Naive B cell (primary cell): ENCODE measurements around the gene ZNF735. TPM values are rescaled to one million over a fixed set of nuclear protein-coding genes. Genes with fewer than 3 reads are reported as not detected.
"Not testable (repeated sequence)": the region's sequence is repeated elsewhere in the genome, so short reads cannot be mapped to it uniquely, and the experiment has no call there.

Experiments
- ATAC-seq, 2 donors: fragments of 150-1000 bp; cut with Tn5 transposase; 2 replicates each; pipeline ENCODE4 v1.10.0; 2021; ENCODE audit warnings: low read depth in 2 of 2, mild to moderate bottlenecking in 2 of 2, moderate library complexity in 2 of 2
- DNase-seq: peaks from one replicate; pipeline ENCODE4 v3.0.0; 2022
- H3K27ac Mint-ChIP-seq, 6 donors: one replicate each; pipeline ENCODE4 v1.8.0; 2020 to 2022; ENCODE audit warnings: mild to moderate bottlenecking in 6 of 6, mixed read lengths in 6 of 6, moderate library complexity in 5 of 6, inconsistent platforms in 2 of 6
- H3K27me3 Mint-ChIP-seq, 3 donors: one replicate each; pipeline ENCODE4 v1.8.0; 2021 to 2022; ENCODE audit warnings: mixed read lengths in 3 of 3, mild to moderate bottlenecking in 1 of 3
- H3K36me3 Mint-ChIP-seq, 2 donors: one replicate each; pipeline ENCODE4 v1.8.0; 2020 to 2022; ENCODE audit warnings: mixed read lengths in 2 of 2, inconsistent platforms in 1 of 2, mild to moderate bottlenecking in 1 of 2
- H3K4me1 Mint-ChIP-seq, 3 donors: one replicate each; pipeline ENCODE4 v1.8.0; 2020 to 2022; ENCODE audit warnings: mixed read lengths in 3 of 3, inconsistent platforms in 1 of 3, mild to moderate bottlenecking in 1 of 3, moderate library complexity in 1 of 3
- H3K4me3 Mint-ChIP-seq, 8 donors: one replicate each; pipeline ENCODE4 v1.8.0; 2020 to 2022; ENCODE audit warnings: mild to moderate bottlenecking in 8 of 8, mixed read lengths in 8 of 8, moderate library complexity in 8 of 8, inconsistent platforms in 2 of 8
- H3K9me3 Mint-ChIP-seq, 7 donors: one replicate each; pipeline ENCODE4 v1.8.0; 2020 to 2022; ENCODE audit warnings: mixed read lengths in 7 of 7, mild to moderate bottlenecking in 5 of 7, inconsistent platforms in 2 of 7, moderate library complexity in 1 of 7
- polyA plus RNA-seq, 6 donors: library from polyadenylated mRNA; unstranded; fragments of 300-500 nt; fragmentation: Illumina TruSeq; gene quantifications; one replicate each; pipeline ENCODE4 v1.2.3, GENCODE V29; 2021; ENCODE audit warnings: low read depth in 6 of 6

Gene ZNF735
- polyA plus RNA-seq, 6 donors from 2014 or later: not detected

DNA sequence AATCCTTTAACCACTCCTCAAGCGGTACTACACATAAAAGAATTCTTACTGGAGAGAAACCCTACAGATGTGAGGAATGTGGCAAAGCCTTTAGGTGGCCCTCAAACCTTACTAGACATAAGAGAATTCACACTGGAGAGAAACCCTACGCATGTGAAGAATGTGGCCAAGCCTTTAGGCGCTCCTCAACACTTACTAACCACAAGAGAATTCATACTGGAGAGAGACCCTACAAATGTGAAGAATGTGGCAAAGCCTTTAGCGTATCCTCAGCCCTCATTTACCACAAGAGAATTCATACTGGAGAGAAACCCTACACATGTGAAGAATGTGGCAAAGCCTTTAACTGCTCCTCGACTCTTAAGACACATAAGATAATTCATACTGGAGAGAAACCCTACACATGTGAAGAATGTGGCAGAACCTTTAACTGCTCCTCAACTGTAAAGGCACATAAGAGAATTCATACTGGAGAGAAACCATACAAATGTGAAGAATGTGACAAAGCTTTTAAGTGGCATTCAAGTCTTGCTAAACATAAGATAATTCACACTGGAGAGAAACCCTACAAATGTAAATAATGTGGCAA is 12.8 kb downstream of the ZNF735 start:
- peaks cover 12 to 16% of the 10 kb centered on the region in 2 donors for H3K36me3 Mint-ChIP-seq
- not testable (repeated sequence) for H3K4me3 Mint-ChIP-seq, H3K27me3 Mint-ChIP-seq, H3K4me1 Mint-ChIP-seq, DNase-seq, H3K27ac Mint-ChIP-seq, ATAC-seq
- peaks cover 5 to 78% (median 68%) of the 10 kb centered on the region in 7 donors for H3K9me3 Mint-ChIP-seq

DNA sequence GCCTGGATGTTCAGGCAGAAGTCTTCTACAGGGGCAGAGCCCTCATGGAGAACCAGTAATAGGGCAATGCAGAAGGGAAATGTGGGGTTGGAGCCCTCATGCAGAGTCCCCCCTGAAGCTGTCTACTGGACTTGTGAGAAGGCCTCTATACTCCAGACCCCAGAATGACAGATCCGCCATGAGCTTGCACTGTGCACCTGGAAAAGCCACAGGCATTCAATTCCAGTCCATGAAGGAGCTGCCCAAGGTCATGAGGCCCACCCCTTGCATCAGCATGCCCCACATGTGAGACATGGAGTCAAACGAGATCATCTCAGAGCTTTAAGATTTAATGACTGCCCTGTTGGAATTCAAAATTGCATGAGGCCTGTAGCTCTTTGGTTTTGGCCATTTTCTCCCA is 16.4 kb downstream of the ZNF735 start:
- H3K4me3 Mint-ChIP-seq: no peak overlapping the region
- no peak for DNase-seq
- H3K4me1 Mint-ChIP-seq: no peaks in the 10 kb centered on the region
- peaks cover 12 to 16% of the 10 kb centered on the region in 2 donors for H3K36me3 Mint-ChIP-seq
- H3K9me3 Mint-ChIP-seq: peaks cover 13 to 86% (median 61%) of the 10 kb centered on the region in 7 donors
- ATAC-seq: no peak
- no peaks in the 10 kb centered on the region for H3K27me3 Mint-ChIP-seq
- H3K27ac Mint-ChIP-seq: no peak overlapping the region

DNA sequence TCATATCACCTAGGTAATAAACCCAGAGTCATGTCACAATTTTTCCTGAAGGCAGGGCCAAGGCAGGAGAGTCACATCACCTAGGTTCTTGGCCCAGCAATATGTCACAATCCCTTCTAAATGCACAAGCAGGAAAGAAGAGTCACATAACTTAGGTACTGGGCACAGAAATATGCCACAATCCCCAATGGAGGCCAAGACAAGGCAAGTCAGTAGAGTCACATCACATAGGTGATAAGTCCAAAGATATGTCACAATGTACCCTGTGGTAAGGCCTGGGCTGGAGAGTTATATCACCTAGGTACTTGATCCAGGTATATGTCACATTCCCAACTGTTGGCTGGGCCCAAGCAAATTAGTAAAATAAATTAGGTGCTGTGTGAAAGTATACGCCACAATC is 21.2 kb downstream of the ZNF735 start, which contains the start of gene ZNF679:
Gene ZNF679 (plus strand): TSS at position 301 of the 400 bp plus-strand sequence. CDS start 20,644 bp downstream, outside the sequence.
- not testable (repeated sequence) for ATAC-seq, H3K4me1 Mint-ChIP-seq, H3K27ac Mint-ChIP-seq, H3K27me3 Mint-ChIP-seq, H3K36me3 Mint-ChIP-seq, DNase-seq, H3K4me3 Mint-ChIP-seq
- H3K9me3 Mint-ChIP-seq: peaks cover 8 to 78% (median 33%) of the 10 kb centered on the region in 7 donors

DNA sequence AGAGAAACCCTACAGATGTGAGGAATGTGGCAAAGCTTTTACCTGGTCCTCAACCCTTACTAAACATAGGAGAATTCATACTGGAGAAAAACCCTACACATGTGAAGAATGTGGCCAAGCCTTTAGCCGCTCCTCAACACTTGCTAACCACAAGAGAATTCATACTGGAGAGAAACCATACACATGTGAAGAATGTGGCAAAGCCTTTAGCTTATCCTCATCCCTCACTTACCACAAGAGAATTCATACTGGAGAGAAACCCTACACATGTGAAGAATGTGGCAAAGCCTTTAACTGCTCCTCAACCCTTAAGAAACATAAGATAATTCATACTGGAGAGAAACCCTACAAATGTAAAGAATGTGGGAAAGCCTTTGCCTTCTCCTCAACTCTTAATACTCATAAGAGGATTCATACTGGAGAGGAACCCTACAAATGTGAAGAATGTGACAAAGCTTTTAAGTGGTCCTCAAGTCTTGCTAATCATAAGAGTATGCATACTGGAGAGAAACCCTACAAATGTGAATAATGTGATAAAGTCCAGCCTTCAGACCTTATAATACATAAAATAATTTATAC is 59.4 kb downstream of the ZNF735 start:
- Mint-ChIP-seq H3K36me3 (peaks cover 18 to 24% of the 10 kb centered on the region in 2 donors), H3K4me1 (no peaks in the 10 kb centered on the region), H3K9me3 (peaks cover 11 to 80% (median 55%) of the 10 kb centered on the region in 7 donors), H3K4me3 (no peak overlapping the region), H3K27ac (no peak overlapping the region), H3K27me3 (no peaks in the 10 kb centered on the region)
- DNase-seq: no peak
- no peak for ATAC-seq

Other genes starting within 250 kb of the ZNF735 start
- gene ZNF722, start 208.4 kb upstream of the ZNF735 start, polyA plus RNA-seq: not detected
- 1 to 10 TPM in 3 of 6 donors, under 1 TPM in 2, not detected in 1; 0.49 to 2.1 (median 1.1) TPM for gene ZNF727, start 161.8 kb upstream of the ZNF735 start, polyA plus RNA-seq
- gene ZNF679, start 21.3 kb downstream of the ZNF735 start, polyA plus RNA-seq: not detected
- 1 to 10 TPM; 4.6 to 8.7 (median 7.6) TPM for gene ZNF736, start 106.8 kb downstream of the ZNF735 start, polyA plus RNA-seq